GM18858 (cell line): ENCODE measurements around the gene OGG1.

ENCODE experiments used
- ATAC-seq: cut with Tn5 transposase; IDR thresholded peaks from one replicate; pipeline ENCODE4 v1.9.1; 2021; ENCODE audit not compliant: unreplicated experiment

The OGG1 gene

DNA sequence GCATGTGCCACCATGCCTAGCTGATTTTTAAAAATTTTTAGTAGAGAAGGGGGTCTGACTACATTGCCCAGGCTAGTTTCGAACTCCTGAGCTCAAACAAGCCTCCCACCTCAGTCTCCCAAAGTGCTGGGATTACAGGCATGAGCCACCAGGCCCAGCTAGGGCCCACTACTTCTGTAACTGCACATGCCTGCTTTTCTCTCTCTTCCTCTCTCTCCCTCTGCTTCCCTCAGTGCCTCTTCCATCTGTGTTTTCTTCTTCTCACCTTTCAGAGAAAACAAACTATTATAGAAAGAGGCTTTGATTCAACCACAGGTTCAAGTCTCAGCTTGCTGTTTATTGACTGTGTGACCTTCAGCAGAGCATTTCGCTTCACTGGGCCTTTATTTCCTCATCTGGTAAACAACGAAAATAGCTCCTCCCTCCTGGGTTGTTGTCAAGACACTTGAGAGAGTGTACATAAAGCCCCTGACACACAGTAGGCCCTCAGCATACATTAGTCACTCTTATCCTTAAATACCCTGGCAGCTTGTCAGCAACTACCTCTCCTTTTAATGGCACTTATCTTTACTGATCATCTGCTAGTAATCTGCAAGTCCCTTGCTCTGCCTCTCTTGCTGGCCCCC, 32.3 kb downstream of the OGG1 start:
- no peak for ATAC-seq

DNA sequence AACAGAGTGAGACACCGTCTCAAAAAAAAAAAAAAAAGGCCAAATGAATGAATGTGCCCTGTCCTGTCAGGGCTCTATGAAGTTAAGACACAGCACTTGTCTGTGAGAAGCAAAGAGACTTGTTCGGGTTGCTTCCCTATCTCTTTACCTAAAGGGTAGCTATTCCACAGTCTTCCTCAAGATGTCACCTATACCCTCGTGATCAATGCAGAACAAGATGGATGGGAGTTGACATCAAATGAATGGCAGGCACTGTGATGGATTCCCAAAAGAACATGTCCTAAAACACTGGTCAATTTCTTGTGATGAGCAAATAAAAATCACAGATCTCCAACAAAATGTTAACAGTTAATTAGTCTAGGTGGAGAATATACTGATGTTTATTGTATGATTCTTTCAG, 33.0 kb downstream of the OGG1 start:
- ATAC-seq = no peak

DNA sequence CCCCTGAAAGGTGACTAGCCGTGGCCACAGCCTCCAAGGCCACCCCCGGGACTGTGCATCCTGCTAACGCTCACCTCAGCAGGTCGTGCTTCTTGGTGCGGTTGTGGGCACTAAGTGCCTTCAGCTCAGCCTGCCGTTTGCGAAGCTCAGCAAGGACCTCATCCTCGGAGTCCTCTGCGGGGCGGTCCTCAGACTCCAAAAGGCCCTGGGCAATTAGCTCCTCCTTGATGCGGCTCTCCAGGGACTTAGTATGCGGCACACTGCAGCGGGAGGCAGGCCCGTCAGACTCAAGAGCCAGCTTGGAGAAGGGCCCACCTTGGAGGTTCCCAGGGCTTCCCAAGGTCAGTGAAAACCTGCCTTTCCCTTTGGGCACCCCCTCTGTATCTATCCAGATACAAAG, 34.2 kb downstream of the OGG1 start:
- ATAC-seq = no peak

DNA sequence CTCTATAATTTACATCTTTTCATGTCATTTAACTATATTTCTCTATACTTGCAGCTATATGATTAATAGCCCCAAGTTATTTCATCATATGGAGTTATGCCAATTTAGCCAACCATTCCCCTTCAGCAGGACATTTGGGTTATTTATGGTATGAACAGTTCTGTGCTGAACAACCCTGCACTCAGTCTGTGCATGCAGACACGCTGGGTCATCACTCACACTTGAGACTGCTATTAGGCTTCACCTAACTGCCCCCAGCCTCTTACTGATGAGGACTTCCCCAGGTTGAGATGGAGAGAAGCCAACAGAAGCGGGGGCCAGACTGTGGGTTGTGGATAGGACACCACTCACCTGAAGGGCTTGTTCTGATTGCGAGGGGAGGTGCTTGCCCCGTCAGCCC, 35.2 kb downstream of the OGG1 start:
- no peak for ATAC-seq

DNA sequence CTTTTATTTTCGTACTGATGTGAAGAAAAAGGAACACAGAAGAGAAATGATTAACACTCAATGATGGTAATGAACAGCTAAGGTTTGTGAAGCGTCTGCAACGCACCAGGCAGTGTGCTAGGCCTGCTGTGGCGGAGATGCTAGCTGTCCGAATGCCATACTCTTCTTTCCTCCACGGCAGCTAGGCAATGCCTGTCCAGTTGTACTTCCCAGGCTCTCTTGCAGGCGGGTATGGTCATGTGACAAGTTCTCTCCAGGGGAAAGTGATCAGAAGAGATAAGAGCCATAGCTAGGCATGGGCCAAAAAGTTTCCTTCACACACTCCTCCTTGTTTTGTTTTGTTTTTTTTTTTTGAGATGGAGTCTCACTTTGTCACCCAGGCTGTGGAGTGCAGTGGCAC, 35.9 kb downstream of the OGG1 start:
- no peak for ATAC-seq

DNA sequence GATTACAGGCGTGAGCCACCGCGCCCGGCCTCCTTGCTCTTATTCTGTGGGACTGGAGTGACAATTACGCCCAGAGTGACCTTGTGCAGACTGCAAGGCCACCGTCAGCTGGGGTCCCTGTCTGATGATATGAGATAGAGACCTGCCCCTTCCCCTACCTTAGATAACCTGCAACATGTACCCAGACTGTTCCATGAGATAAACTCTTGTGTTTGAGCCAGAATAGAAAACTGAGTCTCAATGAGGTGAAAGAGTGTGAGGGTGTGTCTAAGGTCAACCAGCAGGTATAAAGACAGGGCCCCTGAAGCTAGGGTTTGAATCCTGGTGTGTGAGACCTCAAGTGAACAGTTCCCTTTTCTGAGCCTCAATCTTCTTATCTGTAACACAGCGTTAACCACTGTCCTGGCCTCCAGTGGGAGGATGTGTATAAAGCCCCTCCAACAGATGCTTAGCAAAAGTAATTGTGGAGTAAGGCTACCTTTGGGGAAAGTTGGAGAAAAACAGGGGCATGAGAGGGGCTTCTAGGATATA, 36.5 kb downstream of the OGG1 start:
- no peak for ATAC-seq

DNA sequence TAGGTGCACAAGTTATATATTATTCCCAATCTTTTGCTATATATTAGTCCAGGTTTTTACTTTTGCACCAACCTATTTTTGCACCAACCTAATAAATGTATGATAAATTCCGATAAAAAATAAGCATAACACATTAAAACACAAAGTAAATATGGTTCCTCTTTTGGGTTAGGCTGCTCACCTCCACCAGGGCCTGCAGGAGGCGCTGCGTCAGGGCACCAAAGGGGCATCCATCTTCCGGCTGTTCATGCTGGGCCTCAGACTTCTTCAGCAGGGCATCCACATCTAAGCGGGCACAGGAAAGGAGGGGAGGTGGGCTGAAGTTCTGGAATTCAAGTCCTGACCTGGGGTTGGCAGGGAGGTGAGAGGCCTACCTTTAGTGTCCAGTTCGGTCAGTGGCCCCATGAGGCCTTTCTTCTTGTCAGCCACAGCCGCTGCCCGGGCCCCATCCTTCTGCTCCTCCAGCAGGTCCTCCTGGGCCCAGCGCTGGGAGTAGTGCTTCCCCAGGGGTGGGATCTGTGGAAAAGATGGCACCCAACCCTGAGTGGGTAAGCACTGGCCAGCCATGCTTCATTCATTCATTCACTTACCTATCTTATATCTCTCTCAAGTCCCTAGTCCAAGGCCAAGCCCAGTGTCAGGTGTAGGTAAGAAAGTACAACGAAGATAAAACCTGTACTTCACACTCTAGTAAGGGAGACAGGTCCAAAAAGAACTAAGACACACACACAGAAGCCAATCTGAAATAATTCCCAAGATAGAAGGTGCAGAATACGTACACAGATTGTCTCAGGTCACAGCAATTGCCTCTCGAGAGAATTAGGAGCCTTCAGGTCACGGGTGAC, 37.3 kb downstream of the OGG1 start:
- ATAC-seq = no peak

DNA sequence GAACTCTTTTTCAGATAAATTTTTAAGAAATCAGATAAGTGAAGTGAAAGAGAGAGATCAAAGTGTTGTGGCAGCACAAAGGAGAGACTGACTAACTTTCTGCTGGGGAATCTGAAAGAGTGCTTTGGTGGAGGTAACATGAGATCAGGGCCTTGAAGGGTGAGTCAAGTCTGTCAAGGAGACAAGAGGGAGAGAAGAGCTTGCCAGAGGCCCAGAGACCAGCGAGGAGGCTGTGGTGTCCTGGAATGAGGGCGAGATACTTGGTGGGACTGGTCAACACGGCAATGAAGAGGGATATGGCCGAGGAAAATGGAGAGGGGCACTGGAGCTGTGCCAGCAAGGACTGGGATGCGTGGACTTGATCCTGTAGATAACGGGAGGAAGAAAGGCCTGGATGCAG, 38.0 kb downstream of the OGG1 start:
- no peak for ATAC-seq

DNA sequence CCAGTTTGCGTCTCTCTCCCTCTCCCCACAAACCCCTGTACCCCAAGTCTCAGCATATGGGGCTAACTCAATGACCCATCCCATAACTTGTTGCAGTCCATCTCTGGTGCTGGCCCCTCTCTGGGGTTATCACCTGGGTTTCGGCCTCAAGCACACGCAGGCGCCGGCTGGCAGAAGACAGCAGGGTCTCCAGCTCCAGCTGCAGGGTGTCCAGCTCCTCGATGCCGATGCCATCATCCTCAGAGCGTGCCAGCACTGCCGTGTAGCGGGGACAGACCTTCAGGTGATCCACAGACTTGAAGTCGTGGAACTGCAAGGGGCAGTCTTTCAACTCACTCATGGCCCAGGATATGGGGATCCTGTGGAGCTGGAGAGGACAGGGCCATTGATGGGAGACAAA, 41.4 kb downstream of the OGG1 start:
- no peak for ATAC-seq

DNA sequence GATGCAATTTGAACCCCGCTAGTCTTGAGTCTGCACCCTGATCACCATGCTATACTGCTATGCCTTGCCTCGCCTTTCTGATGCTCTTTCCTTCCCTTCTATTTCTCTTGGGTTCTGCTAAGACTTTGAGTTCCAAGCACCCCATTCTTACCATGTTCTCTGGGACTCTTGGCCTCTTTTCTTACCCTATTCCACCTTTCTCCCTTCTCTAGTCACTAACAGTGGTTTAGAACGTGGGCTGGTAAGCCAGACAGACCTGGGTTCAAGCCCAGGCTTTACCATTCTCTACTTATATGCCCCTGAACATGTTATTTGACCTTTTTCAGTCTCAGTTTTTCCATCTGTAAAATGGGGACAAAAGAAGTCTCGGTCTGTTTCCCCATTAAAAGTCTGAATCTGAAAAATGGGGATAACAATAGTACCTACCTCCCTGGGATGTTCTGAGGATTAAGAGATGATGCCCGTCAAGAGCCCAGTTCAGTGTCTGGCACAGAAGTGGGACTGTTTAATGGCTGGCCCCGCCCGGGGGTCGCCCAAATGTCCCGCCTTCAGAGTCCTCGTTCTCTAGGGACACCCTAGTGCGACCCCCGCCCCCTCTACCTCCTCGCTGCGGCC, 42.1 kb downstream of the OGG1 start:
- ATAC-seq = no peak

DNA sequence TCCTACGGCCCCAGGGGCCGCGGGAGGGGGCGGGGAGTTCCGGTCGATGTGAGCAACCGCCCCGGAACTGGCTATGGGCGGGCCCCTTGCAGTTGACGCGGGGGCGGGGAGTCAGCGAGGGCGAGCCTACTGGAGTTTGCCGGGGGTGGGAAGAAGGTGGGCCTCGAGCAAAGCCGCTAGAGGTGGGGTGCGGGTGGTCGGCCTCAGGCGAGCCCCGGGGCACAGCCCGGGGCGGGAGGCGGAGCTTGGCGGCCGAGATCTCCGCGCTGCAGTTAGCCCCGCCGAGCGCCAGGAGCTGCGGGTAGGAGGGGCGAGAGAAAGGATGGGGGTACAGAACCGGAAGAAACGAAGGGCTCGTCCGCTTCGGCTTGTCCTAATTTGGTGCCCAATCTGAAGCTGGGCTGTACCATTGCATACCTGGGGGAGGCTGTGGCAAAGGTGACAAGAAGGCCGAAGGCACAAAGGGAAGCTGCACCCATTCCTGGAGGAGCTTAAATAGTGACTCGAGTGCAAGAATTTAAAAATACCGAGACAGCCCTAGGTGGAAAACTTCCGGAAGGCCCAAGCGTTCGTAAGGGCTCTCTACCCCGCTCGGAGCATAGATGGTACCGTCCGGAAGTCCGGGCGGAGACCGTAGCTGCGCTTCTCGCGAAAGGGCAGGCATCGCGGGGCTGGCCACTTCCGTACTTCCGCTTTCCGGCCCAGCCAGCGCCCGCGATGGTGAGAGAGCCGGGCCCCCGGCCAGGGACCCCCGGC, 42.8 kb downstream of the OGG1 start, which contains the start of the genes ARPC4 and TADA3:
ARPC4 (plus strand) TSS at position 678 of the 756 bp plus-strand sequence; CDS start at position 718, 40 bp downstream.
TADA3 (minus strand) TSS at position 69 of the 756 bp plus-strand sequence. CDS start 1,007 bp downstream, outside the sequence.
- peak; percentile 67 for ATAC-seq

DNA sequence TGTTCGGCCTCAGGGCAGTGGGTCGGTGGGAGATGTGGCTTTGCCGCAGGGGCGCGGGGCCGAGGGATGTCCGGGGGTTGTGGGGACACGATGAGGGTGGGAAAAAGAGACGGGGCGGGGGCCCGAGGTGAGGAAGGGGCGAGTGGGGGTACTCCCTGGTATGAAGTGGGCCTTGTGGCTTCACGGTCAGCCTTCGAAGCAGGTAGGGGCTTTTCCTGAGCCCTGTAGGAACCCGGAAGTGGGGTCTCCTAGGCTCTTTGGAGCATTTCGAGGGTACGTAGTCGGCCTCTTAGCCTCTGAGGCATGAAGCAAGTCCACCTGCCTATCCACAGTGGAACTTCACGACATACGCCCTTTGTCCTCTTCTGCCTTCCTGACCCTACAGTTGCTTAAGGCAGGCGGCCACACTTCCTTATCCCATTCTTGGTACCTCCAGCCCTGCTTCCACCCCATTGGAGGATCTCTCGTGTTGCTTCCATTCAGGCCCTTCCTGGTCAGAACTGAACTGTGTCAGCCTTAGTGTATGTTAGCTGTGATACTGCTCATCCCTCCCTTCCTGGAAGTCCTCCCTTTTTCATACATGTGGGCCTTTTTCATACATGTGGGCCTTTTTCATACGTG, 43.5 kb downstream of the OGG1 start:
- no peak for ATAC-seq

DNA sequence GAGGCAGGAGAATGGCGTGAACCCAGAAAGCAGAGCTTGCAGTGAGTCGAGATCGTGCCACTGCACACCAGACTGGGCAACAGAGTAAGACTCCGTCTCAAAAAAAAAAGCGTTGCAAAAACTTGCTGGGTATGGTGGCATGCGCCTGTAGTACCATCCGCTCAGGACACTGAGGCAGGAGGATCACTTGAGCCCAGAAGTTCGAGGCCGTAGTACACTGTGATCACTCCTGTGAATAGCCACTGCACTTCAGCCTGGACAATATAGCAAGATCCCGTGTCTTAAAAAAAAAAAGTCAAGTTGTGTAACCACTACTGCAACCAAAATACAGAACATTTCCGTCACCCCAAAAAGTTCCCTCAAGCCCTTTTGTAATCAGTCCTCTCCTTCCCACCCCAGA, 44.6 kb downstream of the OGG1 start:
- ATAC-seq = no peak

DNA sequence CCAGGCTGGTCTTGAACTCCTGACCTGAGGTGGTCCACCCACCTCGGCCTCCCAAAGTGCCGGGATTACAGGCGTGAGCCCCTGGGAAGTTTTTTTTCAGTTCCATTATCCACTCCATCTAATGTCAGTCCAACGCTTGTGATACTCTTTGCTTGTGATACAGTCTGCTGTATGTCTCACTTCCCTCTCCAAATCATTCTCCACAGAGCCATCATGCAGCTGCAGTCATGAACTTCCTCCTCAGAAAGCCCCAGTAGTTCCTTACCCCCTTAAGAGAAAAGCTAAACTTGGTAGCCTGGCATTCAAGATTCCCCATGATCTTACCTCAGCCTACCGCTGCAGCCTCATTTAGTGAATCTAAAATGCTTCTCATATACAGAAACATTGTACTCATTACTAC, 45.5 kb downstream of the OGG1 start:
- no peak for ATAC-seq

DNA sequence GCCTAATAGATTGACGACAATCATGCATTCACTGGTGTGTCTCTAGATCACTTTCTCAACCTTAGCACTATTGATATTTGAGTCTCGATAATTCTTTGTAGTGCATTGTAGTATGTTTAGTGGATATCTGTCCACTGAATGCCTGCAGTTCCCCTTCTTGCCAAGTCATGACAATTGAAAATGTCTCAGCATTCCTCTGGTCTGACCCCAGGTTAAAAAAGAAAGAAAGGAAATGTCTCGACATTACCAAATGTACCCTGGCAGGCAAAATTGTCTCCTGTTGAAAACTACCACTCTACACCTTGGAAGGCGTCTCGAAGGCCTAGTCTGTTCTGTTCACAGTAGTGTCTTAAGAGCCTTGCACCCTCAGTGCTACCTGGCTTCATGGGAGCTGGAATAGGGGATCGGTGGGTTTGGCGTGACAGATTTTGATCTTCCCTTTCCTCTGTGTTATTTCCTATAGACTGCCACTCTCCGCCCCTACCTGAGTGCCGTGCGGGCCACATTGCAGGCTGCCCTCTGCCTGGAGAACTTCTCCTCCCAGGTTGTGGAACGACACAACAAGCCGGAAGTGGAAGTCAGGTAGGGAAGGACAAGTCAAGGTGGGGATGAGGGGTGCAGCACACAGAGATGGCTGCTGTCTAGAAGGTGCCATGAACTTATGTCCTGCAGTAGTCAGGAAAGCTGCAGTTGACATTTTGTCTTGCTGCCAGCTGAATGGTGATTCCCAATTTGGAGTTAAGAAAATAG, 47.6 kb downstream of the OGG1 start:
- no peak for ATAC-seq

DNA sequence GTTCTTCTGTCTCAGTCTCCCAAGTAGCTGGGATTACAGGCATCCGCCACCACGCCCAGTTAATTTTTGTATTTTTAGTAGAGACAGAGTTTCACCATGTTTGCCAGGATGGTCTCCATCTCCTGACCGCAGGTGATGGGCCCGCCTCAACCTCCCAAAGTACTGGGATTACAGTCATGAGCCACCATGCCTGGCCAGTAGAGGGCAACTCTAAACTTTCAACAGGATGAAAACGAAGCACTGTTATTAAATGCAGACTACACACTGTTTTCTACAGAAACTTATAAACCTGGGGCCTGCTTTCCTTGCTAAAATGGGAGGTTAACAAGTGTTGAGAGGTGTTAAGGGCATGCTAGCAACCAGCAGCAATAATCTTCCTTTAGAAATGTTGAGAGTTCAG, 50.8 kb downstream of the OGG1 start:
- ATAC-seq = no peak

DNA sequence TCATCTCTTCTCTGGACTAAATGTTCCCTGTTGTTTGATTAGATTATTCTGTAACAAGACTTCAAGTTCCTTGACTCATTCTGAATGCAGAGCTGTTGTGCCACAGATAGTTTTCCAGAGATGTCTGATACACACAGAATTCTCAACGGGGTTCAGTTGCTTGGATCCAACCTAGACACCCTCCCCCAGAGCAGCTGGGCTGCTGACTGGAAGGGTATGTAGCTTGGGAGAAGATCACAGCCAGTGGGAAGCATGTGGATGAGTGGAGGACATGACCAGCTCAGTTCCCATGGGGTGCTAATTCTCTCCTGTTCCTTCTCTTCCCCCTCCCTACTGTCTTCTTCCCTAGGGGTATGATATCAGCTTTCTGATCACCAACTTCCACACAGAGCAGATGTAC, 53.7 kb downstream of the OGG1 start:
- ATAC-seq = no peak

DNA sequence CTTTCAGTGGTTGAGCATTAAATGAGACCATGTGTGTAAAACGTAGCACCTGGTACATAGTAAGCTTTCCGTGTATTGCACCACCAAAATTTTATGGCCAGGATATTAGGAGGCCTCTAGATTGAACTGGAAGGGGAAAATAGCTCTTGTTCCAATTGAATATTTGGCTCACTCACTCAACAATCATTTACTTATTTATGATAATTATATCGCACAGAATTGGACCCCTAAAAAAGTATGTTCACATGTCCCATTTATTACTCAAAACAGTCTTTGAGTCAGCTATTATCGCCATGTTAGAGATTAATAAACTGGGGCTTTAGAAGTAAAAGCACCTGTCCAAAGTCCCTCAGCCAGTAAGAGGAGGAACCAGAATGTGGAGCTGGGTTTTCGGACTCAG, 55.2 kb downstream of the OGG1 start:
- ATAC-seq = no peak

DNA sequence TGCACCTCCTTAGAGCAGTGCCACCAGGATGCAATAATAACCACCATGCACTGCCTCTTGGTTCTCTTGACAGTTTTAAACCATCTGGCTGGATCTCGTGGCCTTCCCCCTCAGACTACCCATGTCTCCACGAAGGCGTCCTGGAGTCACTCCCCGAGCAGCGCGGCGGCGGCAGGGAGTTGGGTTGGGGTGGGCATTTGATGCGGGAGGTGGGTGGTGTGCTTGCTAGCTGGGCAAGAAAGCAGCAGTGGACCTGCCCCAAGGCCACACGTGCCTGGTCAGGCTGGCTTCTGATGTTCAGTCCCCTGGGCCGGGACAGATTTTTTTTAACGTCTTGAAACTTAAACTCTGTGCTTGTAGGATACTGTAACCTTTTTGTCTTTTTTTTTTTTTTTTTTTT, 56.4 kb downstream of the OGG1 start:
- no peak for ATAC-seq
